NT2/D1 (cell line): ENCODE measurements around the gene IGSF9B.

Experiments used
- YY1 ChIP-seq: IDR thresholded peaks from 2 replicates; pipeline ENCODE4 v1.6.1; 2011; ENCODE audit not compliant: insufficient read length, insufficient read depth
- ZNF274 ChIP-seq: IDR thresholded peaks from 2 replicates; pipeline ENCODE4 v1.6.1; 2011; ENCODE audit warnings: mild to moderate bottlenecking, low read depth, low read length

DNA sequence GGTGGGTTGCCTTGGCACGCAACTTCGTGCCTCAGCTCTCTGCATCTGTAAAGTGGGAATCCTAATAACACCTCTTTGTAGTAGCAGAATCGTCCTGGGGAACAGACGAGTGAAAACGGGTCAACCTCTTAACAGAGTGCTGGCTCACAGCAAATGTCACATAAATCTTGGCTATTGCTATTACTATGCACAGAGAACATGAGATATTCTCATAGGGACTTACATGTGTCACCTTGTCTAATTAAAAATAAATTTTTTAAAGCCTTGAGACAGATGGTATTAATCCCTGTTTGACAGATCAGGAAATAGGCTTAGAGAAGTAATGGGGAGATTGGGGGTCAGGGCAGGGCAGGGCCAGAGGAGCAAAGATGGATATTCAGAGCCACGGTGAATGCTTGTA, 44.3 kb upstream of the IGSF9B start:
- TF ChIP-seq ZNF274 (no peak), YY1 (no peak)
